ENCODE data around the gene TRMT2A. TPM values are rescaled to one million over a fixed set of nuclear protein-coding genes. Genes with fewer than 3 reads are reported as not detected.

The TRMT2A gene
- total RNA-seq, 1 donor from 2014 or later: 31.8 TPM

Other genes with a start within 250 kb of the TRMT2A start
- 146 TPM for gene COMT, start 175.5 kb downstream of the TRMT2A start, total RNA-seq
- gene TXNRD2, start 175.4 kb downstream of the TRMT2A start, total RNA-seq: 11.7 TPM
- 3.1 TPM for gene ARVCF, start 100.4 kb downstream of the TRMT2A start, total RNA-seq
- 10.6 TPM for gene TANGO2, start 96.1 kb downstream of the TRMT2A start, total RNA-seq
- gene DGCR8, start 37.0 kb downstream of the TRMT2A start, total RNA-seq: 16.2 TPM
- 141 TPM for gene RANBP1, start 1.1 kb downstream of the TRMT2A start, total RNA-seq
- gene ZDHHC8, start 14.6 kb upstream of the TRMT2A start, total RNA-seq: 24.5 TPM
- gene CCDC188, start 33.8 kb upstream of the TRMT2A start, total RNA-seq: 0.44 TPM
- 3.9 TPM for gene RTN4R, start 151.1 kb upstream of the TRMT2A start, total RNA-seq
- 34.8 TPM for gene DGCR6L, start 202.8 kb upstream of the TRMT2A start, total RNA-seq

Measured in esophagus mucosa (tissue), 1 donor.